Dermis microvascular lymphatic vessel endothelial cell (primary cell): ENCODE results near the gene SRRM2. TPM values are rescaled to one million over a fixed set of nuclear protein-coding genes. Genes with fewer than 3 reads are reported as not detected.
"Not testable (repeated sequence)": the region's sequence is repeated elsewhere in the genome, so short reads cannot be mapped to it uniquely, and the experiment has no call there.

Experiments
- DNase-seq, 2 donors: peaks; one replicate each; pipeline versions ENCODE4 v3.0.0 to v3.0.0-alpha.2; 2010; ENCODE audit warnings: low read depth in 2 of 2
- total RNA-seq: library from RNA; depleted of rRNA; stranded (reverse); fragments of >200 nt; gene quantifications from 2 replicates; pipeline ENCODE4 v1.2.1, GENCODE V29; 2014

Gene SRRM2
- total RNA-seq, 1 donor from 2014 or later = 23.0 TPM

DNA sequence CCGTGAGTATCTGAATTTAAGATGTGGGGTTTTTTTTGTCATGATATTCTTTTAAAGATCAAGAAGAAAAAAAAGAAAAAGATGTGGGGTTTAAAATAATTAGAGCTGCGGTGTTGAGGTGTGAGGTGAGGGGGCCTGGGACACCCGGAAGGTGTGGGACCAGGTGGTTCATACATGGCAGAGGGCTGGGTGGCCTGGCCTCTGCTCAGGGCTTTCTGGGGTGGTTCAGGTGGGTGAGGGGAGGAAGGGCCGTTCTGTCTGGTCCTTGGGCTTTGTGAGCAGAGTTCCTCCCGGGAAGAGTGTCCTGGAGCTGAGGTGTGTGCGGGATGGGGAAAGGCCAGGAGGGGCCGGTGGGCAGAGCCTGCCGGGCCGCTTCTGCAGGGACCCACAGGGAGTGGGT, 37.4 kb upstream of the SRRM2 start:
- no peak for DNase-seq

DNA sequence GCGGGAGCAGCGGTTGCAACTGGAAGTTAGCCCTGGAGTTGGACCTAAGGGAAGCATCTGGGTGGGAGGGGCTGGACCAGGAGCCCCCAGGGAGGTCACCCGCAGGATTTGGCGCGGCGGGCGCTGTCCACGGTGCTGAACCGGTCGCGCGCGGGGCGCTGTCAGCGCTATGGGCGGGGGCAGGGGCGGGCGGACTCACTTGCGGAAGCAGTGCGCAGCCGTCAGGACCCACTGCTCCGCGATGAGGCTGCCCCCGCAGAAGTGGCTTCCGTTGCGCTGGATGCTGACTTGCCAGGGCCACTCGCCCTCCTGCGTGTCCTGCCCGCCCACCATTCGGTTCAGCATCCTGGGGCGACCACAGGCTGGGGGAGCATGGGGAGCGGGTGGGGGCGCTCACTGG, 36.9 kb upstream of the SRRM2 start:
- peak; percentile 4 to 57 for DNase-seq

DNA sequence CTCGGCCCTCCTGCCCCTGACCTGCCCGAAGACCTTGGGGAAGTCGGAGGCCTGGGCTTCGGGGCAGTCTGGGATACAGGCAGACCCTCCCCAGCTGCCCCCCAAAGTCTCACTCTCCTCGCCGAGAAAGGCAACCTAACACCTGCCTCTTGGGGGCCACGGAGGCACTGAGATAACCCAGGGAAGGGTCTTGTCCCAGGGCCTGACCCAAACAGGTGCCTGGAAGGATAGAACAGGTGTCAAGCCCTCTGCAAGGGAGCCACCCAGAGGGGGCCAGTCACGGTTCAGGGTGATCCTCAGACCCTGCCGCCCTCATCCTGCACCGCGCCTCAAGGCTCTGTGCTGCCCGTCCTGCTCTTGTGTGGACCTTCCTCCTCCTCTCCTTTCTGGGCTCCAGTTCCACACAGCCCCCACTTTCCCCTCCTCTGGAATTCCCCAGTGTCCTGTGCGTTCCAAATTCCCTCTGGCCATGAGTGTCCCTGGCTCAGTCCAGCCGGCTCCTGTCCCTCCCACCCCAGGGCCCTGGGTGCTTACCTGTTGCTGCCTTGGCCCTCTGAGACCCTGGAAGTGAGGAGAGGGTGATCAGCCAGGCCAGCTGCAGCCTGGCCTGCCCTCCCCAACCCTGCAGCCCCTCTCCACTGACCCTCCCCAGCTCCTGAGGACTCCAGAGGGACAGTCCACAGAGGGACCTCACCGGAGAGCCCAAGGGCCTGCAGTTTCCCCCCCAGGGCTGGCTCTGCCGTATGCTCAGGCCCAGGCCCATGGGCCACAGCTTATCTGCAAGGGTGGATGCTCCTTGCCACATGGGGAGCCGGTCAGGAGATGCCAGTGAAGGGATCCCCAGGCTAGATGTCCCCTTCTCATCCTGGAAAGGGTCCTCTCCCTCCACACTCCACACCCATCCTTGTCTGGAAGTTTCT, 36.2 kb upstream of the SRRM2 start:
- no peak for DNase-seq

DNA sequence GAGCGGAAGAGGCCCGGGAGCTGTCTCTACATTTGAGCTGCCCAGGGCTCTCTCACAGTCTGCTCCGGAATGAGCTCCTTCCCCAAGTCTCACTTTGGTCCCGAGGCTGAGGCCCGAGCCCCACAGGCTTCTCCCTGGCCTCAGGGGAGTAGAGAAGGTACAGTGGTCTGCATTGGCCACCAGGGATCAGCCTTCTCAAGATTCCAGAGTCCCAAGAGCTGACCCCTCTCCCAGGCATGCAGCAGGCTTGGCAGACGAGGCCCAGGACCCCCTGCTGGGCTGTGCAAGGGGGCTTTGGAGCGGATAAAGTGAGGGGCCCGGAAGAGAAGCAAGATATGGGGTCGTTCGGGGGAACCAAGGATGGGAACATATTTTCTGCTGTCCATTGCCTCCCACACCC, 35.5 kb upstream of the SRRM2 start:
- no peak for DNase-seq

DNA sequence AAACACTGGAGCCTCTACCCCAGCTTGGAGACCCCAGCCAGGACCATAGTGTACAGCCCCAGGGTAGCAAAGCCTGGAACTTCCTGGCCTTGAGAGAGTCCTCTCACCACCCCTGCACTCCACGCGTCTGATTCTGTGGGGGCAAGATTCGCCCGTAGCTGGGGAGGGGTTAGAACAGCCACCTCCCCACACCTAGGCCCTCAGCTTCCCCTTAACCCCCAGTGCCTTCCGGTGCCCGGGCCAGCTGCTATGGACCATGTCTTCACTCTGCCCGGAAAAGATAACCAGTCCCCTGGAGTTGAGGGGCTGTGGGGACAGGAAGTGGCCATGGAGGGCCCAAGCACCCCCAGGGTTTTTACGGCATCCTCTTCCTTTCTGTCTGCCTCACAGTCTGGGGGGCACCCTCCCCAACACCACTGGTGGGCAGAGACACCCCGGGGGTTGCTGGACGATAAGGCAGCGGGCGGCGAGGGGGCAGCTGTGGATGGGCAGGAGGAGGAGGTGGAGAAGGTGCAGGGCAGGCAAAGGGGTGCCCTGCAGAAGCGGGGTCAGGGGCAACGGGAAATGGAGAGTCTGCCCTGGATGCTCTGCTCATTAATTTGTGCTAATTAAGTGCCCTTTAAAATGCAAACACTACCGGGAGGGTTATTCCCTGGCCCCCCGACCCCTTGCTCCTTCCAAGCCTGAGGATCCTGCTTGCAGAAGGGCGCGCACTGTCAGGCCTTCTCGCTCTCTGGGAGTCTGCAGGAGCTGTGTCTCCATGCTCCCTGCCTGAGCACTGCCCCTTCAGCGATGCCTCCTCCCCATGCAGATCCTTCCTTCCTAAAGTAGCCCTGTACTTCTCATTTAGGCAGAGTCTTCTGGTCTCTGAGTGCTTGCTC, 34.8 kb upstream of the SRRM2 start:
- no peak for DNase-seq

DNA sequence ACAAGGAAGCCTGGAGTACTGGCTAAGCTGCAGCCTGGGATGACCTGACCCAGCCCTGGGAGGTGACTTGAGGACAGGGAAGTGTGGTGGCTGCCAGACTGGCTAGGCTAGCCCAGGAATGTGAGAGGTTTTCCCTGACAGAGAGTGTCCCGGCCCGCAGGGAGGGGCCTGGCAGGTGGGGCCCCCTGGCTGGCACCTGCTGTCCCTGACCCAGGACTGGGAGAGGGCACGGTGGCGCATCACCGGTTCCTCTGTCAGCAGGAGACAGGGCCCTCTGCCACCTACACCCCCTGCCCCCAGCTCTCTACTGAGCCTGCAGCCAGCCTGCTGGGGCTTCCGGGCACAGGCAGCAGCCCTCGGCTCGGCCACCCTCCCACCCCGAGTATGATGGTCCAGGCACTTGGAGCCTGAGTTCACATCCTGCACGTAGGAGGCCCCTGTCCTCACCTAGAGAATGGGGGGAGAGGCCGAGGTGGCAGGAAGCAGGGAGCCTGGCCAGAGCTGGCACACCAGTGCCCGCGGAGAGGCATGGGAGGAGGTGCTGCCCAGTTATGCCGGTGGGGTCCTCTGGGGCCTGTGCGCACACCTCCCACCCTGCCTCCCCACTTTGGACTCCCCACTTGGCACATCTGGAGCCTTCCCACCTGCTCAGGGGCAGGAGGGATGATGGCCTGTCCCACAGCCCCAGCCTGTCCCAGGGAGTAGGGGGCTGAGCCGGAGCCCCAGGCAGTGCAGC, 32.9 kb upstream of the SRRM2 start:
- DNase-seq = no peak

DNA sequence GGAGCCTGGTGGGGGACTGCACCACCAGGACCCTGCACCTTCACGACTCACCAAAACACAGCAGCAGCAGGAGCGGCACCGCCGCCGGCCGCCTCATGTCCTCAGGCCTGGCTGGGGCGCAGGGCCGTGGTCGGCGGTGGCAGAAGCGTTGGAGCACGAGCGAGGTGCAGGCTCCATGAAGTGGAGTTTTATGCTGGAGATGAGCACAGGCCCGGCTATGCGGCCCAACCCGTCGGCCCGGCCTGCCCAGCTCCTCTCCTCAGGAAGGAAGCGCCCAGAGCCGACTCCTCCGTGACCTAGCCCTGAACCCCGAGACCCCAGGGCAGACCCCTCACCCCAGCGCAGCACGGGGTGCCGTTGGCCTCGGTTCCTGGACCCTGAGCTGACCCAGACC, 32.4 kb upstream of the SRRM2 start, which contains the start of gene PRSS27:
Gene PRSS27 (minus strand): TSS at position 161 of the 394 bp plus-strand sequence. CDS start 64 bp downstream, at position 97.
- DNase-seq = no peak

DNA sequence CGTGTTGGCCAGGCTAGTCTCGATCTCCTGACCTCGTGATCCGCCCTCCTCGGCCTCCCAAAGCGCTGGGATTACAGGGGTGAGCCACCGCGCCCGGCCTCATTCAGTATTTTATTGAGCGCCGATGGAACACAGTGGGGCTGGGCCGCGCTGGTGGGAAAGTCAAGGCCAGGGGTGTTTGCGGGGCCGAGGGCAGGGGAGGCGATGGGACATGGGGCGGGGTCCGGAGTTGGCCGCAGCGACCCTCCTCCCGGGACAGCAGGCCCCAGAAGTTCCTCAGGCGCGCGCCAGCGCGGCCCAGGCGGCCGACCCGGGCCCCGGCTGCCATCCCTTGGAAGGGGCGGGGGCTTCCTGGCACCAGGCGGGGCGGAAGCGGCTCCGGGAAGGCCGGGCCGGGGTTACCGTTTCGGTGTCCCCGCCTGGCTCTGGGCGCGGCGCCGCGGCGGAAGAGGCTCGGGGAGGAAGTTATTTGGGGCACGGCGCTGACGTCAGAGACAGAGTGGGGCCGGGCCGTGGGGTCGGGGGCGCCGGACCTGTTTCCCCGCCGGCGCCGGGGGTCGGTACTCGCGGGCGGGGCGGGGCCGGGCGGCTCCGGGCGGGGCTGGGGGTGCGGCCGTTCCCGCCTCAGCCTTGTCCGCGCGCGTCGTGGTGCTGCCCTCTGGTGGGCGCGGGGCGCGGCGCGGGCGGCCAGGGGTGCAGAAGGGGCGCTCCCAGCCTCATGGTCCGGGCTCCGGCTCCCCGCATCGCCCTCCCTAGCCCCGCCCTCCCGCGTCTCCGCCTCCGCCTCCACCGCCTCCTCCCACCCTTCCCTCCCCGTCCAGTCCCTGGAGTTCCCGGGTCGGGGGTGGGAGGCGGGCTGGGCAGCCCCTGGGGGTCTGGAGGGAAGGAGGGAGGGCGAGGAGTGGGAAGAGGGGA, 31.5 kb upstream of the SRRM2 start:
- DNase-seq = peak; percentile 29 to 63

DNA sequence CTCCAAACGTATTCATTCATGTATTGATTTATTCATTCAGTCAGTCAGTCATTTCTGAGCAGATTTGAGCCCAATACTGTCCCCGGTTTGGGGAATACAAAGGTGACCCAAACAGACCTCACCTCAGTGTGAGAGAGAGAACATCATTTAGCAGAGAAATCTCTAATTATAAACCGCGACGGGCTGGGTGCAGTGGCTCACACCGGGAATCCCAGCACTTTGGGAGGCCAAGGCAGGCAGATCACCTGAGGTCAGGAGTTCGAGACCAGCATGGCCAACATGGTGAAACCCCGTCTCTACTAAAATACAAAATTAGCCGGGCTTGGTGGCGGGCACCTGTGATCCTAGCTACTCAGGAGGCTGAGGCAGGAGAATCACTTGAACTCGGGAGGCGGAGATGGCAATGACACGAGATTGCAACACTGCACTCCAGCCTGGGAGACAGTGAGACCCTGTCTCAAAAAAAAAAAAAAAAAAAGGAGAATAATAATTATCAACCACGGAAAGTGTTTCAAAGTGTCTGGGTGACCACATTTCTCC, 30.7 kb upstream of the SRRM2 start:
- DNase-seq = not testable (repeated sequence)

DNA sequence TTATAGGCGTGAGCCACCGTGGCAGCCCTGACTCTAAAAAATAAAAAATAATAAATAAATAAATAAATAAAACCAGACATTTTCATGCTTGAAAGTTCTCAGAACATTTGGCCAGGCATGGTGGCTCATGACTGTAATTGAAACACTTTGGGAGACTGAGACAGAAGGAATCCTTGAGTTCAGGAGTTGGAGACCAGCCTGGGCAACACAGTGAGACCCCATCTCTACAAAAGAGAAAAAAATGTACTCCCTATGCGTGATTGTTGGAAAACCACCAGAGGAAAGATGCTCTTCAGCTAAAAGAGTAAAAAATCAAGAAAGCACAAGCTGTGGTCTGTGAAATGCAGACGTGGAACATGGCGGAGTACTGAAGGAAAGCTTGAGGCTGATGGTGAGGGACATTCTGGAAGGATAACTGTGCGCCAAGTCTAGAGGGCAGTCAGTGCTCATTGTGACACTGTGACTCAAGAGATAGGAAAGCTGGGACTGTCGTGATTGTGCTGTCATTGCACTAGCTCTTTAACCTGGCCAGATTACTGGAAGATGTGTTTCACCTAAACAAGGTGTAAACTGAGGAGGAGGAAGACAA, 28.3 kb upstream of the SRRM2 start:
- DNase-seq = no peak

DNA sequence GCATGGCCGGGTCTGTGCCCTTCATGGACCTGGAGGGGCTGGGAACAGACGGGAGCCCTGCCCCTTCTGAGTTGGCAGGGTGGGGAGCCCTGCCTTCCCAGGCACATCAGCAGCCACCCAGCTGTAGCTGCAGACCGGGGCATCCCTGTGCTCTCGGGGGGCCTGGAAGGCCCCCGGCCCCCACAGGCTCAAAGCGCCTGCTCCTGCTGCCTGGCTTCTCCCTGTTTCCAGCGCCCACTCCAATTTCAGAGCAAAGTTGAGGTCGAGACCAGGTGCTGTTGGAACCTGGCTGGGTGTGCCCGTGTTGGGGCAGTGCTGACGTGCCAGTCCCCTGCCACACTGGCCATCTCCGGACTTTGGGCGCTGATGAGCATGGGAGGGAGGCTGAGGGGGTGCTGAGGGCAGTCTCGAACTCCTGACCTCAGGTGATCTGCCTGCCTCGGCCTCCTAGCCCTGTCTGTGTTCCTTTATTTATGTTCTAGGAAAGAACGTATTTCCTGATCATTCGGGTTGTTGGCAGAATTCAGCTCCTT, 27.6 kb upstream of the SRRM2 start:
- no peak for DNase-seq

DNA sequence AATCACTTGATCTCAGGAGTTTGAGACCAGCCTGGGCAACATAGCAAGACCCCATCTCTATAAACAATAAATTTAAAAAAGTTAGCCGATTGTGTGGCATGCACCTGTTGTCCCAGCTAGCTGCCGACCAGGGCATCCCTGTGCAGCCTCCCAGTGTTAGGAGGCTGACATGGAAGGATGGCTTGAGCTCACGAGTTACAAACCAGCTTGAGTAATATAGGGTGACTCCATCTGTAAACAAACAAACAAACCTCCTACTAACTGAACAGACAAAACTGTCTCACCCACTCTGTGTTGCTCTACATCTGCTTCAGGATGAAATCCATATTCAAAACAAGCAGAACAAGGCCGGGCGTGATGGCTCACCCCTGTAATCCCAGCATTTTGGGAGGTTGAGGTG, 25.5 kb upstream of the SRRM2 start:
- no peak for DNase-seq

DNA sequence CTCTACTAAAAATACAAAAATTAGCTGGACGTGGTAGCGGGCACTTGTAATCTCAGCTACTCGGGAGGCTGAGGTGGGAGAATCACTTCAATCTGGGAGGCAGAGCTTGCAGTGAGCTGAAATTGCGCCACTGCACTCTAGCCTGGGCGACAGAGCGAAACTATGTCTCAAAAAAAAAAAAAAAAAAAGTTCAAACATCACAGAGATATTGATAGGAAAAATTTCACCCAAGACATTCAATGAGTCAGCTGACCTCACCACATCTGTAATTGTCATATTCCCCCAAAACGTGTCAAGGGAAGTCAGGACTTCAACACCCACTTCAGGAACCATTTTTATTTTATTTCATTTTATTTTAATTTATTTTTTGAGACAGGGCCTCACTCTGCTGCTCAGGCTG, 24.4 kb upstream of the SRRM2 start:
- no peak for DNase-seq

DNA sequence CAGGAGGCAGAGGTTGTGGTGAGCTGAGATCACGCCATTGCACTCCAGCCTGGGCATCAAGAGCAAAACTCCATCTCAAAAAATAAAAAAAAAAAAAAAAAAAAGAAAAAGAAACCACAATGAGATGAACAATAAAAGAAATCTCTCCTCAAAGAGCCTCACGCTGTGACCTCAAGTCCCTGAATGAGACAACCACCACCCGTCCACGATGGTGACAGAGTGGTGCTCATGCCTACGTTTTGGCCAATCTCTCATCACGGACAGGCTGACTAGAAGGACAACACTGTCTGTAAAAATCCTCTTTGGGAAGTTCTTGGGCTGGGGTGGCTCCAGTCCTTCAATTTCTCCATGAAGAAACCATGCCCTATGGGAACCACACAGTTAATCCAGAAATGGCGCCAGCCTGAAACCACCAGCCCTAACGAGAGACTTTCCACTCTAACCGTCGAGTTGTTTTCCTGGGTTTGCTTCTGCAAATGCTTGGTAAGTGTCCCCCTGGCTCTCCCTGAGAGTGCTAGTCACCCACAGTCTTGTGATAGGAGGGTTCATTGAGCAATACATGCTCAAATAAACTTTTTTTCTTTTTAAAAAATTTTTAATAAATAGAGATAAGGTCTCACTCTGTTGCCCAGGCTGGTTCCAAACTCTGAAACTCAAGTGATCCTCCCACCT, 17.5 kb upstream of the SRRM2 start:
- no peak for DNase-seq

DNA sequence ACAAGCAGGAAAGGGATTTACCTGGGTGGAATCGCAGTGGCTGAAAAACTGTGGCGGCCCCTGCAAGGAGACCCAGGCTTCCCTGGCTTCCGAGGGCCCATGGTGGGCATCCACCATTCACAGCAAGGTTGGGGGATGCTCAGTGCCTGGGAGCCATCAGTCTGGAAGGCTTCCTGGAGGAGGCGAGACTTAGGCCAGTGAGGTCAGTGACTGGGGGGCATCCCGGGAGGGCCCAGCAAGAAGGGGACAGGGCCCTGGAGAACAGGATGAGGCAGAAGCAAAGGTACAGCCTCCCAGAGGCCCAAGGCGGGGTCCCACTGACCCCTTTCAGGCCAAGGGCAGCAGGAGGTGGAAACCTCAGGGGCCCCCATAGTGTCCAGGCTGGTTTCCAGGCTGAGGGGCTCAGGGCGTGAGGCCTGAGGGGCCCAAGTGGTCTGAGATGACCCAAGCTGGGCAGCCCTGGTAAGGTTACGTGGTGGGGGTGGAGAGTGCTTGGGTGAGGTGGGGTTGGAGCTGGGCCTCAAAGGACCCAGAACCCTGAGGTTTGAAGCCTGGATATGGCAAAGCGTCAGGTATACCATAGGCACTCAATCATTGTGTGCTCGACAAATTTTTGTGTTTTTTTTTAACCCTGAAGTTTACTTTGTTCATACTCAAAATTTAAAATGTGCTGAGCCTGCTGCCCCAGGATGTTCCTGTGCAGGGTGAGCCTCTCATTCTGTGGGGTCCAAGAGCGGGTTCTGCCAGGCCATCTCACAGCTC, 15.8 kb upstream of the SRRM2 start:
- no peak for DNase-seq

DNA sequence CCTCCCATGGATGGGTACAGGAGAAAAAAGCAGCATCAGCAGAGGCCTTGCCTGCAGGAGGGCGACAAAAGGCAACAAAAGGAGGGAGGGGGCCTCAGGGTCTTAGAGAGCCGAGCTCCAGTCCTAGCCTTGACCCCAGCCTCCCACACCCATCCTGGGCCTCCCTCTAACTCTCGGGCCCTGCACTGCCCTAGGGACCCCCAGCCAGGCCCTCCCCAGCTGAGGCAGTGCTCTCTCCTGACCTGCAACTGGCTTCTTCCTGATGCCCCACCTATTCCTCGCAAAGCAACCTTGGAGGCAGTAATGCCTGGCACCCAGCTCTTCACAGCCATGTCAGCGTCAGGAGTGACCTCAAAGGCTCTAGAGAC, 15.2 kb upstream of the SRRM2 start:
- DNase-seq = no peak

DNA sequence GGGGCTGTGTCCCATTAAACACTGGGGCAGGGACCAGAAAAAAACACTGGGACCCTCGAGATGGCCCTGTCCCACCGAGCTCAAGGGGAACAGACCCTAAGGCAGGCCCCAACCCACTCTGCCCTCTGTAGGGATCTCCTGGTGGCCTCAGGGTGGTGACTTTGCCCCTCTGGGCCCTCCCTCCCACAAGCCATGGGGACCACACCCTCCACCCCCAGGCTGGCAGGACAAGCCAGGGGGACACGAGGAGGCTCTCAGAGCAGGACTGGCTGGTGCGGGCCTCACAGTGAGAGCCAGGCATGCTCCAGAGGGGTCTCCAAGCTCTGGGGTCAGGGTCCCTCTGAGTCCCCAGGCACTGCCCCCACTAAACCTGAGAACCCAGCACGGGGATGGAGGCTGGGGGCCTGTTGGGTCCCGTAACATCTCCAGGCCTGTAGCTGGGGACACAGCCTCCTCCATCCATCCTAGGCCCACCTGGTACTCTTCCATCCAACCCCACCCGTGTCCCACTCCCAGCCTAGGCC, 14.5 kb upstream of the SRRM2 start:
- DNase-seq = no peak

DNA sequence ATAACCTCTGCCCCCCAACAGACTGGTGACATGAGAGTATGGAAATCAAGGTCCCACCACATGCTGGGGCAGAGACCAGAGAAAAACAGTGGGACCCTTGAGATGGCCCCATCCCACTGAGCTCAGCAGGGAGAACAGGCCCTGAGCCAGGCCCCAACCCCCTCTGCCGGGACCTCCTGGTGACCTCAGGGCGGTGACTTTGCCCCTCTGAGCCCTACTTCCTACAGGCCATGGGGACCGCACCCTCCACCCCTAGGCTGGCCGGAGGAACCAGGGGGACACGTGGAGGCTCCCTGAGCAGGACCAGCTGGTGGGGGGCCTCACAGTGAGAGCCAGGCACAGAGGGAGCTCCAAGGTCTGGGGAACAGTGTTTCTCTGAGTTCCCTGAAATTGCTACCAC, 13.8 kb upstream of the SRRM2 start:
- DNase-seq = no peak
